Spleen (tissue), 11 donors: ENCODE results near the gene UTS2B. TPM values are rescaled to one million over a fixed set of nuclear protein-coding genes. Genes with fewer than 3 reads are reported as not detected.
A peak's percentile ranks its signal among the peaks of the same experiment; 100 is the strongest.

Experiments used
- DNase-seq: peaks from one replicate; pipeline ENCODE4 v3.0.0-alpha.2; 2020
- H3K27ac ChIP-seq, 8 donors: fragments of 200-600 bp; sonication (generic) in 7 of 8; 1 replicate in 4 of 8; 2 replicates in 4 of 8; pipeline versions ENCODE4 v1.5.0 to v1.8.0; 2016 to 2021; ENCODE audit warnings: inconsistent platforms in 4 of 8, mild to moderate bottlenecking in 4 of 8, moderate library complexity in 1 of 8
- H3K27me3 ChIP-seq, 7 donors: fragments of 200-600 bp; sonication (generic) in 6 of 7; replicated peaks in 1 of 7; 1 replicate in 4 of 7; 2 replicates in 3 of 7; pipeline versions ENCODE4 v1.5.0 to v1.8.0; 2016 to 2021; ENCODE audit warnings: inconsistent platforms in 3 of 7, mild to moderate bottlenecking in 1 of 7
- H3K36me3 ChIP-seq, 6 donors: fragments of 200-600 bp; sonication (generic) in 5 of 6; 1 replicate in 4 of 6; 2 replicates in 2 of 6; pipeline versions ENCODE4 v1.5.0 to v1.8.0; 2016 to 2021; ENCODE audit warnings: inconsistent platforms in 2 of 6
- H3K4me1 ChIP-seq, 6 donors: fragments of 200-600 bp; sonication (generic) in 5 of 6; 1 replicate in 3 of 6; 2 replicates in 3 of 6; pipeline versions ENCODE4 v1.5.0 to v1.8.0; 2016 to 2021; ENCODE audit warnings: inconsistent platforms in 3 of 6
- H3K4me3 ChIP-seq, 8 donors: fragments of 200-600 bp; sonication (generic) in 7 of 8; 1 replicate in 4 of 8; 2 replicates in 4 of 8; pipeline versions ENCODE4 v1.5.0 to v1.8.0; 2016 to 2021; ENCODE audit warnings: inconsistent platforms in 4 of 8, mild to moderate bottlenecking in 4 of 8, moderate library complexity in 2 of 8
- H3K9me3 ChIP-seq, 8 donors: fragments of 200-600 bp; sonication (generic) in 7 of 8; 1 replicate in 4 of 8; 2 replicates in 4 of 8; pipeline versions ENCODE4 v1.5.0 to v1.8.0; 2016 to 2021; ENCODE audit warnings: inconsistent platforms in 4 of 8
- POLR2A ChIP-seq, 3 donors: fragments of 450-650 bp; IDR thresholded peaks; one replicate each; pipeline ENCODE4 v1.5.1; 2017; ENCODE audit warnings: antibody characterized with exemption in 3 of 3, mild to moderate bottlenecking in 1 of 3
- POLR2AphosphoS5 ChIP-seq, 3 donors: sonication (generic); formaldehyde crosslinking; IDR thresholded peaks; one replicate each; pipeline ENCODE4 v1.5.1; 2017; ENCODE audit warnings: antibody characterized with exemption in 3 of 3
- WGBS, 5 donors: extraction: QIAGEN DNeasy Blood & Tissue Kit in 3 of 5; methylation state at CpG; one replicate each; pipeline versions ENCODE4 v1.1.5 to v1.1.7; 2013 to 2018; 5-methylcytosine and 5-hydroxymethylcytosine counted together
- intact Hi-C: fragments of 100-400 bp; cut with DNase I; formaldehyde crosslinking; loops from one replicate; pipeline ENCODE4 v1.15.0; 2023; ENCODE audit warnings: low total_unique reads
- polyA plus RNA-seq, 3 donors: library from polyadenylated mRNA; stranded (reverse); fragments of 200-250 nt; gene quantifications; one replicate each; pipeline ENCODE4 v1.2.1, GENCODE V29; 2013
- total RNA-seq, 7 donors: library from RNA; depleted of rRNA in 3 of 7; stranded (reverse); fragments of >200 nt in 3 of 7; fragmentation: NEBNext Ultra II Directional in 4 of 7; extraction: Animal tissue kit (Norgen Biotek cat#: 25700) in 4 of 7; gene quantifications; one replicate each; pipeline versions ENCODE4 v1.1.0 to v1.2.1, GENCODE V29; 2016 to 2021
- TF ChIP-seq, protein P1 (sequence below), 11 experiments: fragments of 200-600 bp in 7 of 11; fragments of 450-650 bp in 4 of 11; sonication (generic) in 4 of 11; IDR thresholded peaks in 8 of 11; conservative IDR thresholded peaks in 3 of 11; 1 replicate in 7 of 11; 2 replicates in 4 of 11; pipeline versions ENCODE4 v1.4.0 to v1.8.0; 2016 to 2021; ENCODE audit warnings: antibody characterized with exemption in 11 of 11, inconsistent platforms in 4 of 11, mild to moderate bottlenecking in 1 of 11
- donor health status: healthy with polysubstance abuse.
- donor health status: DM: no; HTN: no; CAD: no; lungs with moderate emphysema.
- donor health status: DM: no; HTN: no; CAD: no.
- donor health status: Bipolar disorder and iron deficiency.
- donor health status: healthy.
- donor health status: DM: no; HTN: no; CAD: no.
- donor health status: DM: yes; HTN: yes; CAD: no.

UTS2B gene
- total and polyA plus RNA-seq, 10 donors, result 0.20 to 3.2 (median 0.54) TPM; not detected in 1

DNA sequence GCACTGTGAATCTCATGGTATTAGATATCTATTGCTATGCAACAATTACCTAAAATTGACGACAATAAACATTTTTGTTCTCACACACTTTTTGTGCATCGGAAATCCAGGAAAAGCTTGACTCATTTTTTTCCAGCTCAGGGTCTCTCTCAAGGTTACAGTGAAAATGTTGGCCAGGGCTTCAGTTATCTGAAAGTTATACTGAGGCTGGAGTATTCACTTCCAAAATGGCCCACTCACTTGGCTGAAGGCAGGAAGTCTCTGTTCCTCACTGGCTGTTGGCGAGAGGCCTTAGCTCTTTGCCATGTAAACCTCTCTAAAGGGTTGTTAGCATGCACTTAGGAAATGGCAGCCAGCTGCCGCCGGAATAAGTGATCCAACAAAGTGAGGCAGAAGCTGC lies 89.8 kb downstream of the UTS2B start:
- TF ChIP-seq, protein P1, sequence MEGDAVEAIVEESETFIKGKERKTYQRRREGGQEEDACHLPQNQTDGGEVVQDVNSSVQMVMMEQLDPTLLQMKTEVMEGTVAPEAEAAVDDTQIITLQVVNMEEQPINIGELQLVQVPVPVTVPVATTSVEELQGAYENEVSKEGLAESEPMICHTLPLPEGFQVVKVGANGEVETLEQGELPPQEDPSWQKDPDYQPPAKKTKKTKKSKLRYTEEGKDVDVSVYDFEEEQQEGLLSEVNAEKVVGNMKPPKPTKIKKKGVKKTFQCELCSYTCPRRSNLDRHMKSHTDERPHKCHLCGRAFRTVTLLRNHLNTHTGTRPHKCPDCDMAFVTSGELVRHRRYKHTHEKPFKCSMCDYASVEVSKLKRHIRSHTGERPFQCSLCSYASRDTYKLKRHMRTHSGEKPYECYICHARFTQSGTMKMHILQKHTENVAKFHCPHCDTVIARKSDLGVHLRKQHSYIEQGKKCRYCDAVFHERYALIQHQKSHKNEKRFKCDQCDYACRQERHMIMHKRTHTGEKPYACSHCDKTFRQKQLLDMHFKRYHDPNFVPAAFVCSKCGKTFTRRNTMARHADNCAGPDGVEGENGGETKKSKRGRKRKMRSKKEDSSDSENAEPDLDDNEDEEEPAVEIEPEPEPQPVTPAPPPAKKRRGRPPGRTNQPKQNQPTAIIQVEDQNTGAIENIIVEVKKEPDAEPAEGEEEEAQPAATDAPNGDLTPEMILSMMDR (IDR thresholded peaks at IDR 0.05 in 8 of 11, conservative IDR thresholded peaks at IDR 0.05 in 3 of 11), result no peak
- TF ChIP-seq POLR2AphosphoS5 (IDR thresholded peaks at IDR 0.05) (no peak), POLR2A (IDR thresholded peaks at IDR 0.05) (no peak)
- no peak for DNase-seq
- Histone ChIP-seq H3K4me3 (no peak overlapping the region), H3K9me3 (no peaks in the 10 kb centered on the region), H3K27me3 (no peaks in the 10 kb centered on the region), H3K4me1 (peaks cover 0 to 23% (median 13%) of the 10 kb centered on the region in 6 donors), H3K27ac (peak overlapping the region; percentile 32 to 82 (median 66)), H3K36me3 (no peaks in the 10 kb centered on the region)
- intact Hi-C loops, result loop anchor here (10.0 kb wide), 1 partner anchor 144 kb away; no protein-coding TSS in a partner anchor
- 72 to 85% (median 80%) methylated on average over 5 of the region's 5 CpGs for whole genome bisulfite sequencing, 5 donors

DNA sequence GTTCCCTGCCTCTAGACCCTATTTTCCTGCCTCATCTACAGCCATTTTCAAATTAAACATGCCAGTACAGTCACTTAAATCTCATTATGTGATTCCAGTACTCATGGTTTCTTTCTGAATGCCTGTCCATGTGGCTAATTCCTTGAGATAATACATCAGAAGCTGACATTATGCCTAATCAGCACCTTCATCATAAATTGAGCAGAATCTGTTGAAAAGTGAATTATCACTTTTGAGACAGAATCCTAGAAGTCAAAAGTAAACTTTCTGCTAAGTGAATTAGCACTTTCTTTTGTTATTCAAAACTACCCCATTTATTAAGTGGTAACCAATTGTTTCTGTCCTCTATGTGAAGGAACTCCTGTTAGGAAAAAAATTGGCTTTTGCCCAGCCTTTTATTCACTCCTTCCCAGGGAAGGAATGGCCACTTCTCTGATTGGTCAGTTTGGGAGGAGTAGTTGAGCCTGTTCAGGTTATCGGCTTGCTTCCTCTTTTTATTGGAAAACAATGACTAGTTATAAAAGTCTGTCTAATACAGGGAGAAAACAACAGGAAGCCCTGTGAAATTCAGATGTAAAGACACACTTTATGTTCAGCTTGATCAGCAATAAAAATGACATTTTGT lies 90.8 kb downstream of the UTS2B start:
- Histone ChIP-seq H3K9me3 (no peaks in the 10 kb centered on the region), H3K27ac (peak overlapping the region in 7 of 8 donors; percentile 54 to 82 (median 67)), H3K4me1 (peaks cover 0 to 13% (median 9%) of the 10 kb centered on the region in 6 donors), H3K27me3 (no peaks in the 10 kb centered on the region), H3K36me3 (no peaks in the 10 kb centered on the region), H3K4me3 (no peak overlapping the region)
- TF ChIP-seq, protein P1 (IDR thresholded peaks at IDR 0.05 in 8 of 11, conservative IDR thresholded peaks at IDR 0.05 in 3 of 11), result no peak
- no peak for TF ChIP-seq POLR2A (IDR thresholded peaks at IDR 0.05)
- TF ChIP-seq POLR2AphosphoS5 (IDR thresholded peaks at IDR 0.05), result no peak
- no peak for DNase-seq
- 8 to 28% (median 15%) methylated on average over 1 of the region's 1 CpG for WGBS, 5 donors
- intact Hi-C loops, result loop anchor here (10.0 kb wide), 1 partner anchor 145 kb away; no protein-coding TSS in a partner anchor

DNA sequence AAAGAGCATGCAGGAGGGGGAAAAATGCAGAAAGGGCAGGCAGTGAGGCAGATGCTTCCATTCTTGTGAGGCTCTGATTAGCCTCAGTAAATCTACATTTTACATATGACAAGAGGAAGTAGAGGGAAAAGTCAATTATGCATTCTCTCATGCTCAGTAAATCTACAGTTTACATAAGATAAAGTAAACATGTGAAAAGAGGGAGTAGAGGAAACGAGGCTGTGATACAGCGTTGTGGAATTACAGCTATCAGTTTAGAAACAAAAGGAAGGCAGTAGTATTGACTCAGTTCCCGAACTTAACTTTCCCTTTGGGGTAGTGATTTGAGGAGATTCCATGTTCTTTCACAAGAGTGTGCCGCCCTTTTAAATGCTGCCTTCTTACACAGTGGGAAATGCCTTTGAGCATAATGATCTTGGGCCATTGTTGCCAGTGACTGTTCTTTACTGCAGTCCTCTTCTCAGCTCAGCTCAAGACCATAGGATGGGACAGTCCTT lies 92.0 kb downstream of the UTS2B start:
- Histone ChIP-seq H3K4me3 (no peak overlapping the region), H3K9me3 (no peaks in the 10 kb centered on the region), H3K4me1 (peaks cover 0 to 12% (median 6%) of the 10 kb centered on the region in 6 donors), H3K27me3 (no peaks in the 10 kb centered on the region), H3K36me3 (no peaks in the 10 kb centered on the region), H3K27ac (no peak overlapping the region)
- TF ChIP-seq, protein P1 (IDR thresholded peaks at IDR 0.05 in 8 of 11, conservative IDR thresholded peaks at IDR 0.05 in 3 of 11), result no peak
- TF ChIP-seq POLR2AphosphoS5 (IDR thresholded peaks at IDR 0.05) (no peak), POLR2A (IDR thresholded peaks at IDR 0.05) (no peak)
- intact Hi-C loops, result no loop called here
- DNase-seq, result no peak
- 79 to 88% (median 86%) methylated on average over 4 of the region's 4 CpGs for WGBS, 5 donors

DNA sequence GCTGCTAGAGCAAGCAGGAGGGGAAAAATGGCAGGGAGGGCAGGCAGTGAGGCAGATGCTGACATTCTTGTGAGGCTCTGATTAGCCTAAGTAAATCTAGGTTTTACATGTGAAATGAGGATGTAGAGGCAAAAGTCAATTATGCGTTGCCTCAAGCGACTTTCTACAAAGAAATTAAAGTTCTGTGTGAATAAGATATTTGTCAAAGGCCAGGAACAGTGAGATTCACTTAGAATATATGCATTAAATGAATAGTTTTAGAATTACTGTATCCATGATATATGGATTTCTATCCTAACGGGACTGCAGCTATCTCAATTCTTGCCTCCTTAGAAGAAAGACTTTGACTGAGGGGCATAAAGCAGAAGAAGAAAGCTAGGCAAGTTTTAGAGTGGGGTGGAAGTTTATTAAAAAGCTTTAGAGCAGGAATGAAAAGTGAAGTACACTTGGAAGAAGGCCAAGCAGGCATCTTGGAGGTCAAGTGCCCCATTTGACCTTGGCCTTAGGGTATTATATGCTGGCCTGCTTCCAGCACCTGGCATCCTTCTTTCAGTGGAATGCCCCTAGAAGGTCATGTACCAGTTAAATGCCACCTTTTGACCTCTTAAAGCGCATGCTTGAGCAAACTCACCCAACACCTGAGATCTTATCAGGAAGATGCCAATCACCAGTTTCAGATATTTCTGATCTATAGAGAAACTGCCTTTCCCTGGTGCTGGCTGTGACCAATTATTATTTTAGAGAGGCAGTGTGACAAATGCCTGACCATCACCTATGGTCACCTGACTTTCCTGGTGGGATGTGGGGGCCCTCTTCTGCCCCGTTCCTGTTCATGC lies 93.1 kb downstream of the UTS2B start:
- H3K9me3 ChIP-seq, result no peaks in the 10 kb centered on the region
- TF ChIP-seq POLR2A (IDR thresholded peaks at IDR 0.05) (no peak), POLR2AphosphoS5 (IDR thresholded peaks at IDR 0.05) (no peak)
- TF ChIP-seq, protein P1 (IDR thresholded peaks at IDR 0.05 in 8 of 11, conservative IDR thresholded peaks at IDR 0.05 in 3 of 11), result no peak
- no peaks in the 10 kb centered on the region for H3K36me3 ChIP-seq
- H3K4me3 ChIP-seq, result no peak overlapping the region
- DNase-seq, result no peak
- intact Hi-C loops, result no loop called here
- no peak overlapping the region for H3K27ac ChIP-seq
- WGBS, 5 donors, result 88 to 91% (median 89%) methylated on average over 5 of the region's 5 CpGs
- H3K4me1 ChIP-seq, result peaks cover 0 to 12% (median 6%) of the 10 kb centered on the region in 6 donors
- H3K27me3 ChIP-seq, result no peaks in the 10 kb centered on the region
